ENCODE measurements around the gene IRS2.

IRS2 gene

GRCh38 chr13:109816112-109816807, 29.9 kb upstream of the IRS2 start:
- H3K4me3 ChIP-seq (ENCODE audit: low read length) = no peak overlapping the region
- peaks cover 12% of the 10 kb centered on the region for H3K4me1 ChIP-seq (ENCODE audit: control insufficient read depth, insufficient read depth, low read length)
- H3K27me3 ChIP-seq (ENCODE audit: control insufficient read depth, insufficient read depth, low read length) = no peaks in the 10 kb centered on the region
- H3K9me3 ChIP-seq (ENCODE audit: control insufficient read depth, low read length) = no peaks in the 10 kb centered on the region
- no peak overlapping the region for H3K9ac ChIP-seq (ENCODE audit: low read length)
- H3K36me3 ChIP-seq (ENCODE audit: control insufficient read depth, insufficient read depth, low read length) = no peaks in the 10 kb centered on the region

GRCh38 chr13:109815651-109816050, 29.3 kb upstream of the IRS2 start:
- H3K36me3 ChIP-seq (ENCODE audit: control insufficient read depth, insufficient read depth, low read length) = no peaks in the 10 kb centered on the region
- no peak overlapping the region for H3K9ac ChIP-seq (ENCODE audit: low read length)
- H3K4me3 ChIP-seq (ENCODE audit: low read length) = no peak overlapping the region
- H3K27me3 ChIP-seq (ENCODE audit: control insufficient read depth, insufficient read depth, low read length) = no peaks in the 10 kb centered on the region
- H3K9me3 ChIP-seq (ENCODE audit: control insufficient read depth, low read length) = no peaks in the 10 kb centered on the region
- H3K4me1 ChIP-seq (ENCODE audit: control insufficient read depth, insufficient read depth, low read length) = peaks cover 12% of the 10 kb centered on the region

- Histone ChIP-seq H3K9me3 (ENCODE audit: control insufficient read depth, low read length) (no peaks in the 10 kb centered on the region), H3K27me3 (ENCODE audit: control insufficient read depth, insufficient read depth, low read length) (no peaks in the 10 kb centered on the region), H3K4me1 (ENCODE audit: control insufficient read depth, insufficient read depth, low read length) (peaks cover 12% of the 10 kb centered on the region), H3K4me3 (ENCODE audit: low read length) (no peak overlapping the region), H3K9ac (ENCODE audit: low read length) (no peak overlapping the region), H3K36me3 (ENCODE audit: control insufficient read depth, insufficient read depth, low read length) (no peaks in the 10 kb centered on the region)
Measured at GRCh38 chr13:109813663-109814062, 27.3 kb upstream of the IRS2 start.

- H3K4me3 ChIP-seq (ENCODE audit: low read length) = no peak overlapping the region
- H3K9ac ChIP-seq (ENCODE audit: low read length) = no peak overlapping the region
- peaks cover 12% of the 10 kb centered on the region for H3K4me1 ChIP-seq (ENCODE audit: control insufficient read depth, insufficient read depth, low read length)
- no peaks in the 10 kb centered on the region for H3K9me3 ChIP-seq (ENCODE audit: control insufficient read depth, low read length)
- no peaks in the 10 kb centered on the region for H3K36me3 ChIP-seq (ENCODE audit: control insufficient read depth, insufficient read depth, low read length)
- no peaks in the 10 kb centered on the region for H3K27me3 ChIP-seq (ENCODE audit: control insufficient read depth, insufficient read depth, low read length)
Measured at GRCh38 chr13:109812382-109812781, 26.0 kb upstream of the IRS2 start.

GRCh38 chr13:109810761-109811510, 24.6 kb upstream of the IRS2 start:
- Histone ChIP-seq H3K4me1 (ENCODE audit: control insufficient read depth, insufficient read depth, low read length) (no peaks in the 10 kb centered on the region), H3K36me3 (ENCODE audit: control insufficient read depth, insufficient read depth, low read length) (no peaks in the 10 kb centered on the region), H3K27me3 (ENCODE audit: control insufficient read depth, insufficient read depth, low read length) (no peaks in the 10 kb centered on the region), H3K9ac (ENCODE audit: low read length) (no peak overlapping the region), H3K9me3 (ENCODE audit: control insufficient read depth, low read length) (no peaks in the 10 kb centered on the region), H3K4me3 (ENCODE audit: low read length) (no peak overlapping the region)

GRCh38 chr13:109809216-109809932, 23.0 kb upstream of the IRS2 start:
- Histone ChIP-seq H3K9me3 (ENCODE audit: control insufficient read depth, low read length) (no peaks in the 10 kb centered on the region), H3K9ac (ENCODE audit: low read length) (no peak overlapping the region), H3K27me3 (ENCODE audit: control insufficient read depth, insufficient read depth, low read length) (no peaks in the 10 kb centered on the region), H3K4me1 (ENCODE audit: control insufficient read depth, insufficient read depth, low read length) (peaks cover under 1% of the 10 kb centered on the region), H3K36me3 (ENCODE audit: control insufficient read depth, insufficient read depth, low read length) (no peaks in the 10 kb centered on the region), H3K4me3 (ENCODE audit: low read length) (no peak overlapping the region)

- peaks cover 9% of the 10 kb centered on the region for H3K4me1 ChIP-seq (ENCODE audit: control insufficient read depth, insufficient read depth, low read length)
- no peaks in the 10 kb centered on the region for H3K27me3 ChIP-seq (ENCODE audit: control insufficient read depth, insufficient read depth, low read length)
- no peak overlapping the region for H3K9ac ChIP-seq (ENCODE audit: low read length)
- no peak overlapping the region for H3K4me3 ChIP-seq (ENCODE audit: low read length)
- no peaks in the 10 kb centered on the region for H3K9me3 ChIP-seq (ENCODE audit: control insufficient read depth, low read length)
- no peaks in the 10 kb centered on the region for H3K36me3 ChIP-seq (ENCODE audit: control insufficient read depth, insufficient read depth, low read length)
Measured at GRCh38 chr13:109807345-109807744, 21.0 kb upstream of the IRS2 start.

GRCh38 chr13:109804654-109805053, 18.3 kb upstream of the IRS2 start:
- Histone ChIP-seq H3K27me3 (ENCODE audit: control insufficient read depth, insufficient read depth, low read length) (no peaks in the 10 kb centered on the region), H3K4me1 (ENCODE audit: control insufficient read depth, insufficient read depth, low read length) (peaks cover 9% of the 10 kb centered on the region), H3K9ac (ENCODE audit: low read length) (no peak overlapping the region), H3K9me3 (ENCODE audit: control insufficient read depth, low read length) (no peaks in the 10 kb centered on the region), H3K4me3 (ENCODE audit: low read length) (no peak overlapping the region), H3K36me3 (ENCODE audit: control insufficient read depth, insufficient read depth, low read length) (no peaks in the 10 kb centered on the region)

- no peak overlapping the region for H3K9ac ChIP-seq (ENCODE audit: low read length)
- H3K36me3 ChIP-seq (ENCODE audit: control insufficient read depth, insufficient read depth, low read length) = no peaks in the 10 kb centered on the region
- peaks cover 9% of the 10 kb centered on the region for H3K4me1 ChIP-seq (ENCODE audit: control insufficient read depth, insufficient read depth, low read length)
- no peaks in the 10 kb centered on the region for H3K27me3 ChIP-seq (ENCODE audit: control insufficient read depth, insufficient read depth, low read length)
- H3K9me3 ChIP-seq (ENCODE audit: control insufficient read depth, low read length) = no peaks in the 10 kb centered on the region
- H3K4me3 ChIP-seq (ENCODE audit: low read length) = no peak overlapping the region
Measured at GRCh38 chr13:109803825-109804224, 17.4 kb upstream of the IRS2 start.

GRCh38 chr13:109802936-109803335, 16.6 kb upstream of the IRS2 start:
- Histone ChIP-seq H3K27me3 (ENCODE audit: control insufficient read depth, insufficient read depth, low read length) (no peaks in the 10 kb centered on the region), H3K4me3 (ENCODE audit: low read length) (no peak overlapping the region), H3K36me3 (ENCODE audit: control insufficient read depth, insufficient read depth, low read length) (no peaks in the 10 kb centered on the region), H3K9me3 (ENCODE audit: control insufficient read depth, low read length) (no peaks in the 10 kb centered on the region), H3K9ac (ENCODE audit: low read length) (no peak overlapping the region), H3K4me1 (ENCODE audit: control insufficient read depth, insufficient read depth, low read length) (peaks cover 9% of the 10 kb centered on the region)

- H3K36me3 ChIP-seq (ENCODE audit: control insufficient read depth, insufficient read depth, low read length) = no peaks in the 10 kb centered on the region
- H3K27me3 ChIP-seq (ENCODE audit: control insufficient read depth, insufficient read depth, low read length) = no peaks in the 10 kb centered on the region
- H3K4me3 ChIP-seq (ENCODE audit: low read length) = no peak overlapping the region
- H3K9ac ChIP-seq (ENCODE audit: low read length) = no peak overlapping the region
- H3K9me3 ChIP-seq (ENCODE audit: control insufficient read depth, low read length) = no peaks in the 10 kb centered on the region
- no peaks in the 10 kb centered on the region for H3K4me1 ChIP-seq (ENCODE audit: control insufficient read depth, insufficient read depth, low read length)
Measured at GRCh38 chr13:109795011-109795410, 8.6 kb upstream of the IRS2 start.

- Histone ChIP-seq H3K4me3 (ENCODE audit: low read length) (no peak overlapping the region), H3K27me3 (ENCODE audit: control insufficient read depth, insufficient read depth, low read length) (peaks cover 2% of the 10 kb centered on the region), H3K36me3 (ENCODE audit: control insufficient read depth, insufficient read depth, low read length) (no peaks in the 10 kb centered on the region), H3K9me3 (ENCODE audit: control insufficient read depth, low read length) (no peaks in the 10 kb centered on the region), H3K9ac (ENCODE audit: low read length) (no peak overlapping the region), H3K4me1 (ENCODE audit: control insufficient read depth, insufficient read depth, low read length) (no peaks in the 10 kb centered on the region)
Measured at GRCh38 chr13:109794095-109794494, 7.7 kb upstream of the IRS2 start.

All from mucosa of stomach (tissue), 1 donor.